NCI-H2196 (cell line): ENCODE data around the gene BCAS3.
A peak's percentile ranks its signal among the peaks of the same experiment; 100 is the strongest.
"Not testable (repeated sequence)": the region's sequence is repeated elsewhere in the genome, so short reads cannot be mapped to it uniquely, and the experiment has no call there.

Source experiments
- DNase-seq: peaks from one replicate; lab custom pipeline; 2025; ENCODE audit not compliant: unreplicated experiment; lab: John Stamatoyannopoulos, UW

The BCAS3 gene

DNA sequence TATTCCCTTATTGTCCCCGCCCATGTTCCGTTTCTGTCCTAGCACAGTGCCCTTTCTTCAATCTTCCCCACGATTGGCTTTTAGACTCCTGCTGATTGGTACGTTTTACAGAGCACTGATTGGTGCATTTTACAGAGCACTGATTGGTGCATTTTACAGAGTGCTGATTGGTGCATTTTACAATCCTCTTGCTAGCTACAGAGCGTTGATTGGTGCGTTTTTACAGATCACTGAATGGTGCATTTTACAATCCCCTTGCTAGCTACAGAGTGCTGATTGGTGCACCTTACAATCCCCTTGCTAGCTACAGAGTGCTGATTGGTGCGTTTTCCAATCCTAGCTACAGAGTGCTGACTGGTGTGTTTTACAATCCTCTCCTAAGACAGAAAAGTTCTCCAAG lies 3.0 kb upstream of the BCAS3 start:
- DNase-seq: not testable (repeated sequence)

DNA sequence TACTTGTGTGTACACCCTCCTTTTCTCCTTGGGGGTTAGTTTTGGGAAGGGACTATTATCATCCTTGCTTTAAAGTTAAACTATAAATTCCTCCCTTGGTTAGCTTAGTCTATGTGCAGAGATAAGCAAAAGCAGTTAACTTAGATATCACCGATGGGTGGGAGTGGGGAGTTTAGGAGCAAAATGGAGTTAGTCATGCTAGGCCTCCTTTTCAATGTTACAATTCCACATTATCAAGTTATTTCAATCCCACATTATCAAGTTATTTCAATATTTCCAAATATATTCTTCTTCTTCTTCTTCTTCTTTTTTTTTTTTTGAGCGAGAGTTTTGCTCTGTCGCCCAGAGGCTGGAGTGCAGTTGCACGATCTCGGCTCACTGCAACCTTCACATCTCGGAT lies 1.7 kb upstream of the BCAS3 start:
- no peak for DNase-seq

DNA sequence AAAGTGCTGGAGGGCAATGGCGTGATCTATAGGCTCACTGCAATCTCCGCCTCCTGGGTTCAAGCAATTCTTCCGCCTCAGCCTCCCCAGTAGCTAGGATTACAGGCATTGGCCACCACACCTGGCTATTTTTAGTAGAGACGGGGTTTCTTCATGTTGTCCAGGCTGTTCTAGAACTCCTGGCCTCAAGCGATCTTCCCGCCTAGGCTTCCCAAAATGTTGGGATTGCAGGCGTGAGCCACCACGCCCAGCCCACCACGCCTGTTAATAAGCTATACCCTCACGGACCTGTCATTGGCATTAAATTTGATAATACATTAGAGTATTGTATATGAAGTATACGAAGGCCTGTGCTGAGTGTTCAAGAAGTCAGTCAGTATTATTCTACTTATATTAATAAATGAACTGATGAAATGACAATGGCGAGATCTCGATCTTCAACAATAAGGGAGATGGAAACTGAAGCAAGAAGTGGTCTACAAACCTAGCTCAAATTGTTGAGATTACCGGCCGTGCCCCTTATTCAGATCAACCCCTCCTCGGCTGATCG lies 818 bp upstream of the BCAS3 start:
- no peak for DNase-seq

DNA sequence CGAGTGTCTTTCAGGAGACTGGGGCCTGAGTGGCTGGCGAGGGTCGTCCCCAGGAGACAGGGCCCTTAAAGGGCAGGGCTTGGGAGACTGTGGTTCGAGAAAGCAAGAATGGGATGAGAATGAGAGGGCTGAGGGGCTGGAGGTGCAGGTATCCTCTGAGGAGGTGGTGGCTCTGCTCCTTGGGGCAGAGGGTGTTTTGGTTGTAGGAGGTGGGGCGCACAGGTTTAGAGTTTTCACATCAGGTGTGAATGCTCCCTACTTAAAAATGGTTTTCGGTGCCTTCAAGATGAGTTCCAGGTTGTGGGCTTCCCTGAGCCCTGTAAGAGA lies 430 bp downstream of the BCAS3 start:
- DNase-seq: no peak

DNA sequence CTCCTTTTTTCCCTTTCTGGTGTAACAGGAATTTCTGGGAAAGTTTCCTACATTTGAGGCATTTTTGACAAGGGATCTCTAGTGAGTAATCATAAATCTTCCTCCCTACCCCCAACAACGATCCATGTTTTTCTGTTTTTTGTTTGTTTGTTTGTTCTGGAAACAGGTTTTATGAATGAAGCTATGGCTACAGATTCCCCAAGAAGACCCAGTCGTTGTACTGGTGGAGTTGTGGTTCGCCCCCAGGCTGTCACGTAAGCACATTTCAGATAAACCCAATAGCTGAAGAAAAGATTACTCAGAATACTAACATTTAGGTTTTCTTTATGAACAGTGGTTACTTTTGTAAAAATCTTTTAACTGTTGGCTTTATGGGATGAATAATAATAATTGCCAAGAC lies 1.6 kb downstream of the BCAS3 start:
- DNase-seq: no peak

DNA sequence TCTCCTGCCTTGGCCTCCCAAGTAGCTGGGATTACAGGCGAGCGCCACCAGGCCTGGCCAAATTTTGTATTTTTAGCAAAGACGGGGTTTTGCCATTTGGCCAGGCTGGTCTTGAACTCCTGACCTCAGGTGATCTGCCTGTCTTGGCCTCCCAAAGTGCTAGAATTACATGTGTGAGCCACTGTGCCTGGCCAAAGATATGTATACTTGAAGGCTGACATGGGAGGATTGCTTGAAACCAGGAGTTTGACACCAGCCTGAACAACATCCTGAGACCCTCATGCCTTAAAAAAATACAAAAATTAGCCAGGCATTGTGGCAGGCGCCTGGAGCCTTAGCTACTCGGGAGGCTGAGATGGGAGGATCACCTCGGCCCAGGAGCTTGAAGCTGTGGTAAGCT lies 3.1 kb downstream of the BCAS3 start:
- no peak for DNase-seq

DNA sequence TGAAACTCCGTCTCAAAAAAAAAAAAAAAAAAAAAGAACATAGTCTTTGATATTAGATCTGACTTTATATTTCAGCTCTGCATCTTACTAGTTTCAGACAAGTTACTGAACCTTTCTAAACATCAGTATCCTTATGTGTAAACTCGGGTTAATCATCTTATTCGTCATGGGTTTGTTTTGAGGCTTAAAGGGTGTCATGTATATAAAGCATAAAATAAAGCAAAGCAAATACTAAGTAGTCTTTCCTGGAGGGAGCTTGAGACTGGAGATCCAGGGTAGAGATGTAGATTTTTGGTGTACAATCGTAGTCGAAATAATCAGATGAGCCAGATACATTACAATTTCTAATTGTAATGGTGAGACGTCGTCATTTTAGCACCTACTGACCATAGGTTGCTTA lies 7.8 kb downstream of the BCAS3 start:
- DNase-seq: no peak

DNA sequence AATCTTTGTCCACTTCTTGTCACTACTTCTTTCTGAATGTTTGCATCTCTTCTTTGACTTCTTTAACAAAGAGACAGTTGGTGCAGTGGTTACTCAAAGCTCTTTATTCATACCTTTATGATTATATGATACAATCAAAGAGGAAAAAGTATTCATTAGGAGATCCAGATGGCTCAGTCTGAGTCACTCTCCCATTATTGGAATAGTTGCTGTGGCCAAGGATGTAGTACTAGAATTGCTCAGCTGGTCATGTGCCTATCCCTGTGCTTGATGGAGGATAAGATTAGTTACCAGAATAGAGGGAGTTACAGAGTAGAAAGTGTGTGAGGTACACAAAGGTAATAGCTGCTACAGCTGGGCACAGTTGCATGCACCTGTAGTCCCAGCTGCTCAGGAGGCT lies 18.3 kb downstream of the BCAS3 start:
- no peak for DNase-seq

DNA sequence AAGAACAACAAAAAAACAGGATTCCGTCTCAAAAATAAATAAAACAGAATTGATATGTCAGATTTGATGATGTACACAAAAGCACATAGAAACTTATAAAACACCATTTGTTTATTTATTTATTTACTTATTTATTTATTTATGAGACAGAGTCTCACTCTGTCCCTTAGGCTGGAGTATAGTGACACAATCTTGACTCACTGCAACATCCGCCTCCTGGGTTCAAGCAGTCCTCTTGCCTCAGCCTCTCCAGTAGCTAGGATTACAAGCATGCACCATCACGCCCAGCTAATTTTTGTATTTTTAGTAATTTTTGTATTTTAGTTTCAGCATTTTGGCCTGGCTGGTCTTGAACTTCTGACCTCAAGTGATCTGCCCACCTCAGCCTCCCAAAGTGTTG lies 21.4 kb downstream of the BCAS3 start:
- DNase-seq: no peak

DNA sequence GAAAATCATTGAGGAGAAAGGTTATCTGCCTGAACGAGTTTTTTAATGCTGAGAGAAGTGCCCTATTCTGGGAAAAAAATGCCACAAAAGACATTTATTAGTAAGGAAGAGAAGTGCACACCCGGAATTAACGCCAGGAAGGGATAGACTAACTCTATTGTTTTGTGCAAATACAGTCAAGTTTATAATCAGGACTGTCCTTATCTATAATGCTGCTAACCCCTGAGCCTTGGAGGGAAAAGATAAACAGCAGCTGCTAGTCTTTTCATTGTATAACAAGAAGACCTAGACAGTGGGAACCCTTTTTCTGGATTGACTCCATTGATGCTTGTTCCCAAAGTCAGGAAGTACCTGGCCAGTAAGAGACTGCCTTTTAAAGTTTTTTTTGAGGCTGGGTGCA lies 26.5 kb downstream of the BCAS3 start:
- DNase-seq: no peak

DNA sequence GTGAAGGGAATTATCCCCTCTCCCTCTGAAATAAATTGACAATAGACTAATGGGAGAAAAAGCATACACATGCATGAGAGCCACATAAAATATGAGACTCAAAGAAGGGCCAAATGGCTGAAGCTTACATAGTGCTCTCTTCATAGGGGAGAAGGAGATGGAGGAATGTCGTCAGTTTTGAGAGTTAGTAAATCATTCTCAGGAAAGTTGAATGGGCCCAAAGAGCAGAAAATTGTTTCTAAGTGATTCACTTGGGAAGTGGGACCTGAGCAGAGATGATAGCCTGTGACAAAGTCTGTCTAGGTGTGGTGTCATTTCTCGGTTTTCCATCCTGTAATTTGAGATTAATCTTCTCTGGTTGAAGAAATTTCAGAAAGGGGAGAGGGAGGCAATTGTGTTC lies 35.0 kb downstream of the BCAS3 start:
- DNase-seq: no peak

DNA sequence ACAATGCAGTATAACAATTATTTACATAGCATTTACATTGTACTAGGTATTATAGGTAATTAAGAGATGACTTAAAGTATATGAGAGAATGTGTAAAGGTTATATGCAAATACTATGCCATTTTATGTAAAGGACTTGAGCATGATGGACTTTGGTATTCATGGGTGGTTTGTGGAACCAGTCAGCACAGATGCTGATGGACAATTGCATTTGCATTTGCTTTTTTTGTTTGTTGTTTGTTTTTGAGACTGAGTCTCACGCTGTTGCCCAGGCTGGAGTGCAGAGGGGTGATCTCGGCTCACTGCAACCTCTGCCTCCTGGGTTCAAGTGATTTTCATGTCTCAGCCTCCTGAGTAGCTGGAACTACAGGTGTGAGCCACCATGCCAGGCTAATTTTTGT lies 36.0 kb downstream of the BCAS3 start:
- DNase-seq: no peak

DNA sequence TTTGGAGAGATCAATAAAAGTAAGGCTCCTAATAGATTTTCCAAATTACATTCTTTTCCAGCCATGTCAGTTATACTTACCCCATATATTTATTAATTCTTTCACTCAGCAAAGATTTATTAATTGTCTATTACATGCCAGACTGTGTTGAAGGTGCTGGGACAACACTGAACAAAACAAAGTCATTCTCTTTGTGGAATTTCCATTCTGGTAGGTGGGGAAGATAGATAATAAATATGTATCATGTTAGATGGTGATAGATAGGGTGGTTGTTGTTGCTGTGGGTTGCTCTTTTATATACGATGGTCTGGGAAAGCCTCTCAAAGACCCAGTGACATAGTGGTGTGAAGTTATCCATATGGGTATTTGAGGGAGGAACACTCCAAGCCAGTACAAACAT lies 39.1 kb downstream of the BCAS3 start:
- no peak for DNase-seq

DNA sequence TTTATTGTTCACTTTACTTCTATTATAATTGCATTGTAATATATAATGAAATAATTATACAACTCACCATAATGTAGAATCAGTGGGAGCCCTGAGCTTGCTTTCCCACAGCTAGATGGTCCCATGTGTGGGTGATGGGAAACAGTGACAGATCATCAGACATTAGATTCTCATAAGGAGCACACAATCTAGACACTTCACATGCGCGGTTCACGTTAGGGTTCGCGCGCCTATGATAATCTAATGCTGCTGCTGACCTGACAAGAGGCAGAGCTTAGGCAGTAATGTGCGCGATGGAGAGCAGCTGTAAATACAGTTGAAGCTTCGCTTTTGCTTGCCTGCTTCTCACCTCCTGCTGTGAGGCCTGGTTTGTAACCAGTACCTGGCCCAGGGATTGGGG lies 40.2 kb downstream of the BCAS3 start:
- no peak for DNase-seq

DNA sequence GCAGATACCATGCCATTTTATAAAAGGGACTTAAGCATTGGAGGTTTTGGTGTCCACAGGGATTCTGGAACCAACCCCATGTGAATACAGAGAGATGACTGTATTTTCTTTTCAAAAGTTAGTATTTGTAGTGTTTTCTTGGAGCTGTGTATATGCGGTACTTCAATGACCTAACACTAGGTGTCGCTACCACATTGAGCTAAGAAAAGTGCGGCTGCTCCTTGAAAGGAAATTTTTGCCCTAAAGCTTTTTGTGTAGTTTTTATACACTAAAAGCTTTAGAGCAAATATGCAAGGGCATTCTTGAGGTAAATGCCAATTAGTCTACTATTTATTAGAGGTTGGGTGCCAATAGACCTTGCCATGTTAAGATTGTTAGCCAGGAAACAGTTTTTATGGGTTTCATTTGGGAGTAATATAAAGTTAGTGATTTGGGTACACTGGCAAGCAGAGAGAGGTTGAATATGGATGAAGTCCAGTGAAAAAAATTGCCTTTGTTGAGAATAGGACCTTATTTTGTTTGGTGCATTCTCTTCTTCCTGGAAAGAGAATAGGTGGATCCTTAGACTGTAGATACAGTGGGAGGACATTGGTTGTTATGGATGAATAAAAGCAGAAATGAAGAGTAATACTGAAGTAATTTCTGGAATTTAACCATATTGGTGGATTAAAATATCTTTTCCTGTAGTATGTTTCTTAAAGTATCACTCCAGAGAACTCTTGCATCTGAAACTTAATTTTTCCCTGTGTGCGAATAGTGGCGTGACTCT lies 43.3 kb downstream of the BCAS3 start:
- DNase-seq: peak; percentile 65

DNA sequence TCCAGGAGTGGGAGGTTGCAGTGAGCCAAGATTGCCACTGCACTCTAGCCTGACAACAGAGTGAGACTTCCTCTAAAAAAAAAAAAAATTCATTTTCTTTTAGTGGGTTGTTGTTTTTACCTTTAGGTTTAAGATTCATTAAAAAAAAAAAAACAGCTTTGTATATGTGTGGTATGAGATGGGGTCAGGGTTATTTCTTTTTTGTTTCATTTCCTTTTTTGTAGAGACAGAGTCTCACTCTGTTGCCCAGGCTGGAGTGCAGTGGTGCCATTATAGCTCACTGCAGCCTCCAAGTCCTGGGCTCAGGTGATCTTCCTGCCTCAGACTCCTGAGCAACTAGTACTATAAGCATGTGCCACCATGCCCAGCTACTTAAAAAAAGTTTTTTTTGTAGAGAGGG lies 47.0 kb downstream of the BCAS3 start:
- no peak for DNase-seq

DNA sequence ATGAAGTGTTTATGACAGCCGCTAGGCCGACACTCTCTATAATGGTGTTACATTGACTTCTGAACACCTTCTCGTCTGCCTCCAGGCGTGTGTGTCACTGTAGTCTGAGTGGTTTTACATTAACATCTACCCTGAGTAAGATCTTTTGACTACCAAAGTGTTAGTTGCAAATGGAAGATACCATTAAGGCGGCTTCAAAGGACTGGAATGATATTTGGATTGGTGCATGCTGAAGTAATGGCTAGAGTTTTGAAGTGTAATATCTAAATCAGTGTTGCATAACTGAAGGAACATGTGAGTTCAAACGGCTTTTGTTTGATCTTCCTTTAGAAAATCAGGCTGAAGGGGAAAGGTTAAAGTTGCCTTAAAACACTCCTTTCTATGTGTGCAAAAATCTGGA lies 52.2 kb downstream of the BCAS3 start:
- DNase-seq: no peak

DNA sequence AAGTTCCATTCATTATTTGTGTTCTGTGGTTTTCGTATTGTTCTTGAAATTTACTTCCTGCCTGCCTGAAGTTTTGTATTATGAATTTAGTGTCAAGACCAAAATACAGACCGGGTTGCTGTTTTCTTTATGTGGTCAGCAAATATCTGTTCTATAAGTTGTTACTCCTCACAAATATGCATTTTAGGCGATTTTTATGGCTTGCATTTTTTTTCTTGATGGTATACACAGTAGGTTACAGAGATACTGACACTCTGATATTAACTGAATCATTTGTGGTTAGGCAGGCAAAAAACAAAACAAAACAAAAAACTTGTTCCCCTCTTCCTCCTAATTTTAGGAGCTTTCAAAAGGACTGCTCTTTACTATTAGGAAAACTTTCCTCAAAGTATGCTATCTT lies 52.6 kb downstream of the BCAS3 start:
- no peak for DNase-seq

DNA sequence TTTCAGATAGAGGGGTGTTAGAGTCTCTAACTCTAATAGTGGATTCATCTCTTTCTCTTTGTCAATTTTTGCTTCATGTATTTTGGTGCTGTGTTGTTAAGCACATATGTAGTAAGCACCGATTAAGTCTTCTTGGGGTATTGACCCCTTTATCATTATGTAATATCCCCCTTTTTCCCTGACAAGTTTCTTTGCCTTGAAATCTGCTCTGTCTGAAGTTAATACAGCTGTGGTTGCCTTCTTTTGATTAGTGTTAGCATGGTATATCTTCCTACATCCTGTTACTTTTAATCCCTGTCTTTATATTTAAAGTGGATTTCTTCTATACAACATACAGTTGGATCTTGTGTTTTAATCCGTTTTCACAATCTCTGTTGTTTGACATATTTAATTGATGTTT lies 60.6 kb downstream of the BCAS3 start:
- DNase-seq: no peak

DNA sequence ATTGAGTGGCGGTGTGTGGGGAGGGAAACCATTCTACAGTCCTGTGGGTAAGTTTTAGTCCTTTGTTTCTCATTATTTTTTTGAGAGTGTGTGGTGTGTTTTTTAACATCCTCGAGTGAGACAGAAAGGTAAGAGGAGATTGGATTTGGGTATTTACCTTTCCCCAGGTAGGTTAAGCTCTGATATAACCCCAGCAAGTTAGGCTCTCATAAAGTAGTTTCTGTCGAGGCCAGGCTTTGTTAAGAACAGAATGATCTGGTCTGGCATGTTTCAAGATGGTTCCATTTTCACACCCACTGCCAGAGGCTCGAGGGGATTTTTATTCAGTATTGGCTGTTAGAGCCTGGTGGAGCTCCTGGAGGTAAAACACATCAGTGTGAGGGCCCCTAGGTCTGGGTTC lies 62.9 kb downstream of the BCAS3 start:
- no peak for DNase-seq

DNA sequence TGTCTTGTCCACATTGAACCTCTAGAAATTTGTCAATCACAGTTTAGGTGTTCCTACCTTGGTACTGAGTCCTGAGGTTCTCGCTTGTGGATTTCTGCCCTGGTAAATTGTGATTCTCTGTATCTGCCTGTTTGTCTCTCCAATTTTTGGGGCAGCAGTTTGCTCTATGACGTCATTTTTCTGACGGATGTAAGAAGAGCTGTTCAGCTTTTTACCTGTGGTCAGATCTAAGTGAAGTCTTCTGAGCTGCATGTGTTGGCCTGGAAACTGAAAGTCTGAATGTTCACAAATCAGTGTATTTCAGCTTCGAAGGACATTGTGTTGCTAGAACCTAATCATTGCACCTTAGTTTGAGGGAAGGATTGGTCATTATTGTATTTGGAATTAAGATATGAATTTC lies 63.4 kb downstream of the BCAS3 start:
- DNase-seq: no peak

DNA sequence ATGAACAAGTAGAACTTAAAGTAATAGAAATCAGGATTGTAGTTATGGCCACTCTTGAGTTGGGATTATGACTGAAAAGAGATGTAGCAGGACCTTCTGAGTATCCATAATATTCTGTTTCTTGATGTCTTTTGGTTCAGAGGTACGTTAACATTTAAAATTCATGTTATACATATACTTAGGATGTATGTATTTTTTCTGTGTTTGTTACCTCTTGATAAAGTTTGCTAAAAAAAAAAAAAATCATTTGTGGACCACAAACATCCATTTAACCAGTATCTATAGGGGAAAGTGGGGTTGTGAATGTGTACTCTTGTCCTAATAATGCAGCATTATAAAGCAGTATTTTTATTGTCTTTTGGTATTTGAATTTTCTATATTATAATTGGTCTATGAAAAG lies 65.6 kb downstream of the BCAS3 start:
- DNase-seq: no peak

DNA sequence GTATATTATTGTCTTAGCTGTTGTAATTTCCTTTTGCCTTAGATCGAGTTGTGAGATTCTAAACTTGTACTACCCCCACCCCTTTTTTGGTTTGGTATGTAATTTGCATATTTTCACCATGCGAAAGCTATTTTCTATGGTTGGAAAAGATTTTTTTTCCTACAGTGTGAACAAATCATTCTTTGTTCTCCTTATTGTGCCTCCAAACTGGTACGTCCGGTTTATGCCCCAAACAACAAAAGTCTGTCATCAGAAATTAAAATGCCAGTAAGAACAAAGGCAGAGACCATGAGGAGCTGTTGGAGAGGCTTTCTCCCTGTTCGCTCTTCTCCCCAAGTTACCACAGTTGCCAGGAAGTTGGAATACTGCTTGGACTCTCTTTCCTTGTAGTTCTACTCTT lies 66.1 kb downstream of the BCAS3 start:
- no peak for DNase-seq
